ENCODE measurements around the gene PYM1. TPM values are rescaled to one million over a fixed set of nuclear protein-coding genes. Genes with fewer than 3 reads are reported as not detected.

The PYM1 gene
- polyA plus RNA-seq, 5 donors, result 30.1 to 39.5 (median 32.3) TPM

Other genes starting within 250 kb of the PYM1 start
- 10 to 100 TPM; 11.4 to 33.9 (median 27.2) TPM for gene ITGA7, start 220.0 kb downstream of the PYM1 start, polyA plus RNA-seq (ENCODE audit: insufficient read depth in 1 of 5, insufficient read length in 5 of 5, low replicate concordance in 1 of 5)
- gene BLOC1S1, start 211.8 kb downstream of the PYM1 start, polyA plus RNA-seq (ENCODE audit: insufficient read depth in 1 of 5, insufficient read length in 5 of 5, low replicate concordance in 1 of 5), result 10 to 100 TPM; 73.1 to 89.0 (median 80.2) TPM
- 10 to 100 TPM in 3 of 5 donors, 1 to 10 TPM in 2; 8.7 to 15.0 (median 10.6) TPM for gene RDH5, start 207.5 kb downstream of the PYM1 start, polyA plus RNA-seq (ENCODE audit: insufficient read depth in 1 of 5, insufficient read length in 5 of 5, low replicate concordance in 1 of 5)
- 100 to 1,000 TPM; 547 to 835 (median 722) TPM for gene CD63, start 198.9 kb downstream of the PYM1 start, polyA plus RNA-seq (ENCODE audit: insufficient read depth in 1 of 5, insufficient read length in 5 of 5, low replicate concordance in 1 of 5)
- 10 to 100 TPM; 14.0 to 19.8 (median 17.4) TPM for gene GDF11, start 184.8 kb downstream of the PYM1 start, polyA plus RNA-seq (ENCODE audit: insufficient read depth in 1 of 5, insufficient read length in 5 of 5, low replicate concordance in 1 of 5)
- gene SARNP, start 110.2 kb downstream of the PYM1 start, polyA plus RNA-seq (ENCODE audit: insufficient read depth in 1 of 5, insufficient read length in 5 of 5, low replicate concordance in 1 of 5), result 100 to 1,000 TPM; 110 to 148 (median 115) TPM
- gene ORMDL2, start 109.9 kb downstream of the PYM1 start, polyA plus RNA-seq (ENCODE audit: insufficient read depth in 1 of 5, insufficient read length in 5 of 5, low replicate concordance in 1 of 5), result 10 to 100 TPM; 20.3 to 26.3 (median 24.4) TPM
- 10 to 100 TPM; 31.8 to 40.9 (median 36.1) TPM for gene DNAJC14, start 98.3 kb downstream of the PYM1 start, polyA plus RNA-seq (ENCODE audit: insufficient read depth in 1 of 5, insufficient read length in 5 of 5, low replicate concordance in 1 of 5)
- 10 to 100 TPM in 4 of 5 donors, 1 to 10 TPM in 1; 9.3 to 12.1 (median 10.7) TPM for gene MMP19, start 85.0 kb downstream of the PYM1 start, polyA plus RNA-seq (ENCODE audit: insufficient read depth in 1 of 5, insufficient read length in 5 of 5, low replicate concordance in 1 of 5)
- gene DGKA, start 3.3 kb upstream of the PYM1 start, polyA plus RNA-seq (ENCODE audit: insufficient read depth in 1 of 5, insufficient read length in 5 of 5, low replicate concordance in 1 of 5), result 10 to 100 TPM; 27.7 to 44.8 (median 39.6) TPM
- gene PMEL, start 38.1 kb upstream of the PYM1 start, polyA plus RNA-seq (ENCODE audit: insufficient read depth in 1 of 5, insufficient read length in 5 of 5, low replicate concordance in 1 of 5), result 1 to 10 TPM; 2.0 to 2.7 (median 2.4) TPM
- gene CDK2, start 38.9 kb upstream of the PYM1 start, polyA plus RNA-seq (ENCODE audit: insufficient read depth in 1 of 5, insufficient read length in 5 of 5, low replicate concordance in 1 of 5), result 10 to 100 TPM; 73.1 to 86.5 (median 78.1) TPM
- gene RAB5B, start 46.2 kb upstream of the PYM1 start, polyA plus RNA-seq (ENCODE audit: insufficient read depth in 1 of 5, insufficient read length in 5 of 5, low replicate concordance in 1 of 5), result 100 to 1,000 TPM; 131 to 157 (median 146) TPM
- gene SUOX, start 69.4 kb upstream of the PYM1 start, polyA plus RNA-seq (ENCODE audit: insufficient read depth in 1 of 5, insufficient read length in 5 of 5, low replicate concordance in 1 of 5), result 10 to 100 TPM; 36.7 to 43.4 (median 42.8) TPM
- gene IKZF4, start 93.1 kb upstream of the PYM1 start, polyA plus RNA-seq (ENCODE audit: insufficient read depth in 1 of 5, insufficient read length in 5 of 5, low replicate concordance in 1 of 5), result 10 to 100 TPM; 19.7 to 26.1 (median 23.1) TPM
- gene RPS26, start 114.0 kb upstream of the PYM1 start, polyA plus RNA-seq (ENCODE audit: insufficient read depth in 1 of 5, insufficient read length in 5 of 5, low replicate concordance in 1 of 5), result 100 to 1,000 TPM; 102 to 691 (median 130) TPM
- 10 to 100 TPM; 71.3 to 97.1 (median 80.0) TPM for gene ERBB3, start 152.3 kb upstream of the PYM1 start, polyA plus RNA-seq (ENCODE audit: insufficient read depth in 1 of 5, insufficient read length in 5 of 5, low replicate concordance in 1 of 5)
- gene PA2G4, start 176.7 kb upstream of the PYM1 start, polyA plus RNA-seq (ENCODE audit: insufficient read depth in 1 of 5, insufficient read length in 5 of 5, low replicate concordance in 1 of 5), result 100 to 1,000 TPM; 118 to 168 (median 134) TPM
- gene RPL41, start 188.7 kb upstream of the PYM1 start, polyA plus RNA-seq (ENCODE audit: insufficient read depth in 1 of 5, insufficient read length in 5 of 5, low replicate concordance in 1 of 5), result 1,000 to 10,000 TPM; 6,129 to 8,482 (median 6,371) TPM
- gene ZC3H10, start 190.4 kb upstream of the PYM1 start, polyA plus RNA-seq (ENCODE audit: insufficient read depth in 1 of 5, insufficient read length in 5 of 5, low replicate concordance in 1 of 5), result 1 to 10 TPM; 5.1 to 6.8 (median 6.2) TPM
- gene ESYT1, start 200.4 kb upstream of the PYM1 start, polyA plus RNA-seq (ENCODE audit: insufficient read depth in 1 of 5, insufficient read length in 5 of 5, low replicate concordance in 1 of 5), result 10 to 100 TPM; 74.3 to 90.6 (median 81.1) TPM
- 100 to 1,000 TPM; 162 to 215 (median 172) TPM for gene MYL6B, start 224.7 kb upstream of the PYM1 start, polyA plus RNA-seq (ENCODE audit: insufficient read depth in 1 of 5, insufficient read length in 5 of 5, low replicate concordance in 1 of 5)
- gene MYL6, start 230.5 kb upstream of the PYM1 start, polyA plus RNA-seq (ENCODE audit: insufficient read depth in 1 of 5, insufficient read length in 5 of 5, low replicate concordance in 1 of 5), result 1,000 to 10,000 TPM; 1,819 to 2,542 (median 2,207) TPM

All from right lung (tissue), 5 donors.